A549 (cell line): ENCODE results near the gene MOK. TPM values are rescaled to one million over a fixed set of nuclear protein-coding genes. Genes with fewer than 3 reads are reported as not detected.

Experiments
- ATAC-seq, 2 experiments: fragments of 200-7000 bp in 1 of 2; fragments of >200 bp in 1 of 2; cut with Nextera tagmentation in 1 of 2; cut with Tn5 transposase in 1 of 2; 3 replicates each; pipeline versions ENCODE4 v1.8.0 to v1.9.1; 2018 to 2020; ENCODE audit warnings: mild to moderate bottlenecking in 1 of 2, moderate library complexity in 1 of 2
- CTCF ChIA-PET: fragments of 300-600 bp; sonication (Branson Sonifier 250); formaldehyde crosslinking; extraction: SDS; loops from one replicate; lab custom pipeline; 2021; ENCODE audit warnings: antibody characterized with exemption, inconsistent platforms; lab: Yijun Ruan, JAX
- POLR2A ChIA-PET: fragments of 350-600 bp; formaldehyde crosslinking; extraction: SDS; loops from one replicate; lab custom pipeline; 2021; ENCODE audit warnings: antibody characterized with exemption, inconsistent platforms; lab: Yijun Ruan, JAX
- DNase-seq, 2 experiments: peaks; one replicate each; pipeline versions ENCODE4 v3.0.0 to v3.0.0-alpha.2; 2011 to 2016; ENCODE audit warnings: low read depth in 1 of 2, low spot score in 1 of 2
- FAIRE-seq: peaks from 2 replicates; lab custom pipeline; 2011; peaks lifted over from hg19 to GRCh38; lab: Jason Lieb, UNC
- H3K27ac ChIP-seq, 2 experiments: fragments of >200 bp; sonication (Bioruptor Twin); formaldehyde crosslinking; 3 replicates each; pipeline ENCODE4 v1.5.1; 2016 to 2017
- H3K4me1 ChIP-seq: fragments of >200 bp; sonication (Bioruptor Twin); formaldehyde crosslinking; 3 replicates; pipeline ENCODE4 v1.6.1; 2016
- H3K4me2 ChIP-seq: fragments of >200 bp; sonication (Bioruptor Twin); formaldehyde crosslinking; 3 replicates; pipeline ENCODE4 v1.6.1; 2016
- H3K4me3 ChIP-seq: fragments of >200 bp; sonication (Bioruptor Twin); formaldehyde crosslinking; 3 replicates; pipeline ENCODE4 v1.5.1; 2016
- H3K9me3 ChIP-seq: fragments of >200 bp; sonication (Bioruptor Twin); formaldehyde crosslinking; 3 replicates; pipeline ENCODE4 v1.6.1; 2016
- ATOH8 ChIP-seq: fragments of 250-450 bp; sonication (Bioruptor Pico); IDR thresholded peaks from 2 replicates; pipeline ENCODE4 v1.5.0; 2020; ENCODE audit warnings: low read depth, mild to moderate bottlenecking, moderate library complexity
- BHLHE40 ChIP-seq: IDR thresholded peaks from 2 replicates; pipeline ENCODE4 v1.6.1; 2012; ENCODE audit warnings: low read depth, low read length, inconsistent platforms
- CBX8 ChIP-seq: fragments of 200-600 bp; sonication (generic); IDR thresholded peaks from 2 replicates; pipeline ENCODE4 v1.6.1; 2016
- CHD4 ChIP-seq: fragments of 200-600 bp; sonication (generic); IDR thresholded peaks from 2 replicates; pipeline ENCODE4 v1.6.1; 2016; ENCODE audit warnings: antibody characterized with exemption, mild to moderate bottlenecking, borderline replicate concordance
- CTCF ChIP-seq: fragments of >200 bp; sonication (Bioruptor Twin); formaldehyde crosslinking; IDR thresholded peaks from 3 replicates; pipeline ENCODE4 v1.5.1; 2016
- EHF ChIP-seq: fragments of 250-450 bp; sonication (Bioruptor Pico); IDR thresholded peaks from 2 replicates; pipeline ENCODE4 v1.5.0; 2020; ENCODE audit warnings: mild to moderate bottlenecking
- EHMT2 ChIP-seq: fragments of 200-600 bp; sonication (generic); IDR thresholded peaks from 2 replicates; pipeline ENCODE4 v1.6.1; 2016; ENCODE audit warnings: antibody characterized with exemption, low read depth, mild to moderate bottlenecking, moderate library complexity
- ESRRA ChIP-seq: fragments of 150-350 bp; IDR thresholded peaks from 2 replicates; pipeline ENCODE4 v1.6.1; 2014; ENCODE audit warnings: mild to moderate bottlenecking, low read length, borderline replicate concordance
- FOSB ChIP-seq: fragments of 250-450 bp; sonication (Bioruptor Pico); IDR thresholded peaks from 2 replicates; pipeline ENCODE4 v1.5.0; 2020; ENCODE audit warnings: mild to moderate bottlenecking, moderate library complexity
- FOSL2 ChIP-seq, 2 experiments: fragments of 450-650 bp in 1 of 2; fragments of >200 bp in 1 of 2; sonication (Bioruptor Twin) in 1 of 2; formaldehyde crosslinking; IDR thresholded peaks; 2 replicates each; pipeline versions ENCODE4 v1.5.0 to v1.6.1; 2016 to 2020; ENCODE audit warnings: mild to moderate bottlenecking in 1 of 2, moderate library complexity in 1 of 2
- FOXS1 ChIP-seq: fragments of 250-450 bp; sonication (Bioruptor Pico); IDR thresholded peaks from 2 replicates; pipeline ENCODE4 v1.5.0; 2020; ENCODE audit warnings: mild to moderate bottlenecking, moderate library complexity
- HDAC2 ChIP-seq: fragments of 200-600 bp; sonication (generic); IDR thresholded peaks from 2 replicates; pipeline ENCODE4 v1.6.1; 2016
- HEYL ChIP-seq: fragments of 250-450 bp; sonication (Bioruptor Pico); IDR thresholded peaks from 2 replicates; pipeline ENCODE4 v1.8.0; 2021; ENCODE audit warnings: mild to moderate bottlenecking, moderate library complexity
- HOXB13 ChIP-seq: fragments of 250-450 bp; sonication (Bioruptor Pico); IDR thresholded peaks from 2 replicates; pipeline ENCODE4 v1.5.0; 2020; ENCODE audit warnings: low read depth, mild to moderate bottlenecking, moderate library complexity
- HOXB5 ChIP-seq: fragments of 250-450 bp; sonication (Bioruptor Pico); IDR thresholded peaks from 2 replicates; pipeline ENCODE4 v1.5.0; 2020; ENCODE audit warnings: mild to moderate bottlenecking, moderate library complexity
- JUN ChIP-seq, 2 experiments: fragments of >200 bp; sonication (Bioruptor Twin); formaldehyde crosslinking; IDR thresholded peaks; 2 replicates in 1 of 2; 3 replicates in 1 of 2; pipeline ENCODE4 v1.6.1; 2016 to 2017
- NR3C1 ChIP-seq: fragments of >200 bp; sonication (Bioruptor Twin); formaldehyde crosslinking; IDR thresholded peaks from 3 replicates; pipeline ENCODE4 v1.6.1; 2017
- POLR2AphosphoS2 ChIP-seq: conservative IDR thresholded peaks from 2 replicates; pipeline ENCODE4 v1.6.1; 2012; ENCODE audit warnings: low read length, improper control_type of control experiment, inconsistent platforms
- RAD21 ChIP-seq, 2 experiments: fragments of >200 bp in 1 of 2; sonication (Bioruptor Twin) in 1 of 2; formaldehyde crosslinking in 1 of 2; IDR thresholded peaks in 1 of 2; conservative IDR thresholded peaks in 1 of 2; 2 replicates in 1 of 2; 3 replicates in 1 of 2; pipeline ENCODE4 v1.6.1; 2012 to 2018; ENCODE audit warnings: inconsistent platforms in 1 of 2
- RFX5 ChIP-seq: fragments of 450-650 bp; IDR thresholded peaks from 2 replicates; pipeline ENCODE4 v1.7.1; 2014; ENCODE audit warnings: antibody characterized with exemption, mild to moderate bottlenecking, moderate library complexity
- SMC3 ChIP-seq: fragments of >200 bp; sonication (Bioruptor Twin); formaldehyde crosslinking; IDR thresholded peaks from 3 replicates; pipeline ENCODE4 v1.6.1; 2018; ENCODE audit warnings: inconsistent platforms
- SREBF2 ChIP-seq: fragments of 450-650 bp; IDR thresholded peaks from 2 replicates; pipeline ENCODE4 v1.6.1; 2014; ENCODE audit warnings: mild to moderate bottlenecking, moderate library complexity
- TFCP2L1 ChIP-seq: fragments of 250-450 bp; sonication (Bioruptor Pico); IDR thresholded peaks from 2 replicates; pipeline ENCODE4 v1.5.0; 2021; ENCODE audit warnings: mild to moderate bottlenecking
- ZC3H11A ChIP-seq: fragments of 450-650 bp; IDR thresholded peaks from 2 replicates; pipeline ENCODE4 v1.6.1; 2014; ENCODE audit warnings: antibody characterized with exemption, mild to moderate bottlenecking
- WGBS: methylation state at CpG from one replicate; pipeline ENCODE4 v1.1.6; 2017; ENCODE audit errors: missing lambda C conversion rate; 5-methylcytosine and 5-hydroxymethylcytosine counted together
- polyA plus RNA-seq, 4 experiments: library from polyadenylated mRNA; depleted of rRNA in 3 of 4; stranded (reverse); fragments of >200 nt; fragmentation: RNase III in 1 of 4; extraction: RNeasy Plus Mini Kit Qiagen cat#74134 plus additional on column Dnase treatment in 1 of 4; gene quantifications; 2 replicates in 3 of 4; 3 replicates in 1 of 4; pipeline ENCODE4 v1.2.3, GENCODE V29; 2011 to 2017
- TF ChIP-seq, protein P1 (sequence below): IDR thresholded peaks from 2 replicates; pipeline ENCODE4 v1.6.1; 2012; ENCODE audit warnings: low read depth, borderline replicate concordance
- TF ChIP-seq, protein P2 (sequence below): fragments of 150-350 bp; IDR thresholded peaks from 2 replicates; pipeline ENCODE4 v1.6.1; 2014; ENCODE audit warnings: low read depth, mild to moderate bottlenecking, low read length
- TF ChIP-seq, protein P3 (sequence below): fragments of >200 bp; sonication (Bioruptor Twin); formaldehyde crosslinking; IDR thresholded peaks from 3 replicates; pipeline ENCODE4 v1.6.1; 2016
- TF ChIP-seq, protein P4 (sequence below): fragments of >200 bp; sonication (Bioruptor Twin); formaldehyde crosslinking; IDR thresholded peaks from 2 replicates; pipeline ENCODE4 v1.6.1; 2016

Gene MOK
- polyA plus RNA-seq, 2 of the 4 experiments (the other 2 are of a cell fraction), result 12.6 to 18.5 TPM

DNA sequence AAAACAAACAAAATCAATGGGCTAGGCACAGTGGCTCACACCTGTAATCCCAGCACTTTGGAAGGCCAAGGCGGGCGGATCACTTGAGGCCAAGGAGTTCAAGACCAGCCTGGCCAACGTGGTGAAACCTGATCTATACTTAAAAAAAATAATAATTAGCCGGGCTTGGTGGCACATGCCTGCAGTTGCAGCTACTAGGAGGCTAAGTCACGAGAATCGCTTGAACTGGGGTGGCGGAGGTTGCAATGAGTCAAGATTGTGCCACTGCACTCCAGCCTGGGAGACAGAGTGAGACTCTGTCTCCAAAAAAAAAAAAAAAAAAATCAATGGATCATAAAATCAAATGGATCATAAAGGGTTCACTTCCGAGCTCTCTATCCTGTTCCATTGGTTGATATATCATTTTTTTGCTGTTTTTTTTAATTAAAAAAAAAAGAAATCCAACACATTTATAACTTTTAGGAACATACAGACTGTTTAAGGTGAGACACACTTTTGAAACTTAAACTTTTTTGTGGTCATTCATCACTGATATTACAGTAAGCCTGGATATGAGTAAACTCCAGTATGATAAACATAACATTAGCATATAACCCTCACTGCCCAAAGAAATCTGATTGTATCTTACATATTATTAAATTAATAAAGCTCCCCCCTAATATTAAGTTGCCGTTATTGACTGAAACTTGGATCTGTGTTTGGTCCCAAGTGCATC, 22.1 kb downstream of the MOK start:
- DNase-seq (no peak), ATAC-seq (no peak), FAIRE-seq (no peak)
- peaks cover 54% of the 10 kb centered on the region for H3K4me1 ChIP-seq
- peak overlapping the region; percentile 87 to 92; a peak in 4 of 6 replicates for H3K27ac ChIP-seq
- no peak overlapping the region for H3K4me2 ChIP-seq
- no peak overlapping the region for H3K4me3 ChIP-seq
- CTCF ChIA-PET, result interaction anchor here (1.4 kb wide), 3 partner anchors 9 to 31 kb away, joined by 5 to 7 read pairs (median 6); no protein-coding TSS in a partner anchor
- POLR2A ChIA-PET, result no interaction called here
- WGBS, result 79% methylated on average over 9 of the region's 9 CpGs
- H3K9me3 ChIP-seq, result no peaks in the 10 kb centered on the region
- TF ChIP-seq ESRRA (no peak), HEYL (CRISPR knock-in tag) (no peak), RAD21 (conservative IDR thresholded peaks at IDR 0.05 in 1 of 2, IDR thresholded peaks at IDR 0.05 in 1 of 2) (no peak), CHD4 (no peak), SREBF2 (no peak)
- TF ChIP-seq, protein P1, sequence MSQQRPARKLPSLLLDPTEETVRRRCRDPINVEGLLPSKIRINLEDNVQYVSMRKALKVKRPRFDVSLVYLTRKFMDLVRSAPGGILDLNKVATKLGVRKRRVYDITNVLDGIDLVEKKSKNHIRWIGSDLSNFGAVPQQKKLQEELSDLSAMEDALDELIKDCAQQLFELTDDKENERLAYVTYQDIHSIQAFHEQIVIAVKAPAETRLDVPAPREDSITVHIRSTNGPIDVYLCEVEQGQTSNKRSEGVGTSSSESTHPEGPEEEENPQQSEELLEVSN, result no peak

DNA sequence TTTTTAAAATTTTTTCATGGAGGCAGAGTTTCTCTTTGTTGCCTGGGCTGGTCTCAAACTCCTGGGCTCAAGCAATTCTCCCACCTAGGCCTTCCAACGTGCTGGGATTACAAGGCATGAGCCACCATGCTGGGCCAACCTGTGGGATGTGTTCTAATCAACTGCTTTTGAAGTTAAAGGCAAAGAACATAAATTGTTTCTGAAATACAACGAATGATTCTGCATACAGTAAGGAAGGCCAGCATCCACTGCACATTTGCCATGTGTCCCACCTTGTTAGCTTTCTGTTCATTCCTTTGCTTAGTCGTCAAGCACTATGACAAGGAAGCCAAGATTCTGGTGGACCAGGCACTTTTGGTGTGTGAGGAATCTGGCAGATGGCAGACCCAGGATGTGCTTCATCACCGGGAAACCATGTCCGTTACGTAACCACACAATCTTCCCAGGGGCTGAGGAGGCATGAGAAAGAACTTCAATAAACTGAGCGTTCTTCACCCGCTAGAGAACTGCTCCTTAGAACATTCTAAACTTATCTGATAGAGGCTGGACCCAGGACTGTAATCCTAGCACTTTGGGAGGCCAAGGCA, 24.5 kb downstream of the MOK start:
- CTCF ChIA-PET, result interaction anchor here (1.3 kb wide), 2 partner anchors 8 to 33 kb away, joined by 3 read pairs; no protein-coding TSS in a partner anchor
- peak; percentile 99 for FAIRE-seq
- Histone ChIP-seq H3K9me3 (0 out of 3 replicates have a peak, but pooled peaks cover 7% of the 10 kb centered on the region), H3K4me3 (0 out of 3 replicates have a peak overlapping the region, but pooled peaks have one; percentile 3), H3K4me1 (peaks cover 58% of the 10 kb centered on the region), H3K27ac (peak overlapping the region; percentile 87 to 92), H3K4me2 (peak overlapping the region; percentile 73)
- DNase-seq, result peak; percentile 68 to 77
- ATAC-seq, result peak; percentile 41 to 62; a peak in 4 of 6 replicates
- POLR2A ChIA-PET, result interaction anchor here (1.3 kb wide), 1 partner anchor 25 kb away, joined by 4 read pairs; the partner anchor contains the start of gene MOK
- WGBS, result 30% methylated on average over 7 of the region's 8 CpGs
- TF ChIP-seq, protein P2, sequence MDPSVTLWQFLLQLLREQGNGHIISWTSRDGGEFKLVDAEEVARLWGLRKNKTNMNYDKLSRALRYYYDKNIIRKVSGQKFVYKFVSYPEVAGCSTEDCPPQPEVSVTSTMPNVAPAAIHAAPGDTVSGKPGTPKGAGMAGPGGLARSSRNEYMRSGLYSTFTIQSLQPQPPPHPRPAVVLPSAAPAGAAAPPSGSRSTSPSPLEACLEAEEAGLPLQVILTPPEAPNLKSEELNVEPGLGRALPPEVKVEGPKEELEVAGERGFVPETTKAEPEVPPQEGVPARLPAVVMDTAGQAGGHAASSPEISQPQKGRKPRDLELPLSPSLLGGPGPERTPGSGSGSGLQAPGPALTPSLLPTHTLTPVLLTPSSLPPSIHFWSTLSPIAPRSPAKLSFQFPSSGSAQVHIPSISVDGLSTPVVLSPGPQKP, result no peak
- TF ChIP-seq CBX8, result no peak
- no peak for TF ChIP-seq TFCP2L1 (CRISPR knock-in tag)
- no peak for TF ChIP-seq RFX5
- TF ChIP-seq ZC3H11A, result no peak
- no peak for TF ChIP-seq ESRRA
- no peak for TF ChIP-seq JUN (IDR thresholded peaks at IDR 0.05)
- TF ChIP-seq CTCF, result no peak
- TF ChIP-seq FOXS1, result peak; percentile 26; the same call in 1 of the 2 replicates
- TF ChIP-seq FOSB (CRISPR knock-in tag), result no peak
- no peak for TF ChIP-seq RAD21 (conservative IDR thresholded peaks at IDR 0.05 in 1 of 2, IDR thresholded peaks at IDR 0.05 in 1 of 2)
- TF ChIP-seq, protein P3, sequence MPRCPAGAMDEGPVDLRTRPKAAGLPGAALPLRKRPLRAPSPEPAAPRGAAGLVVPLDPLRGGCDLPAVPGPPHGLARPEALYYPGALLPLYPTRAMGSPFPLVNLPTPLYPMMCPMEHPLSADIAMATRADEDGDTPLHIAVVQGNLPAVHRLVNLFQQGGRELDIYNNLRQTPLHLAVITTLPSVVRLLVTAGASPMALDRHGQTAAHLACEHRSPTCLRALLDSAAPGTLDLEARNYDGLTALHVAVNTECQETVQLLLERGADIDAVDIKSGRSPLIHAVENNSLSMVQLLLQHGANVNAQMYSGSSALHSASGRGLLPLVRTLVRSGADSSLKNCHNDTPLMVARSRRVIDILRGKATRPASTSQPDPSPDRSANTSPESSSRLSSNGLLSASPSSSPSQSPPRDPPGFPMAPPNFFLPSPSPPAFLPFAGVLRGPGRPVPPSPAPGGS, result no peak
- TF ChIP-seq SMC3, result no peak
- TF ChIP-seq EHMT2, result no peak
- no peak for TF ChIP-seq FOSL2 (IDR thresholded peaks at IDR 0.05)
- TF ChIP-seq FOSL2 (CRISPR knock-in tag; IDR thresholded peaks at IDR 0.05), result peak; percentile 39
- TF ChIP-seq ATOH8 (CRISPR knock-in tag), result 0 out of 2 replicates have a peak, but pooled peaks have one; percentile 49
- TF ChIP-seq HOXB5, result peak; percentile 58; the same call in 1 of the 2 replicates
- TF ChIP-seq HOXB13 (CRISPR knock-in tag), result peak; percentile 73; the same call in 1 of the 2 replicates
- no peak for TF ChIP-seq NR3C1
- TF ChIP-seq EHF, result 0 out of 2 replicates have a peak, but pooled peaks have one; percentile 18
- TF ChIP-seq POLR2AphosphoS2, result no peak
- TF ChIP-seq, protein P1, result peak; percentile 68; the same call in 1 of the 2 replicates
- TF ChIP-seq HDAC2, result no peak
- no peak for TF ChIP-seq BHLHE40
- TF ChIP-seq, protein P4, sequence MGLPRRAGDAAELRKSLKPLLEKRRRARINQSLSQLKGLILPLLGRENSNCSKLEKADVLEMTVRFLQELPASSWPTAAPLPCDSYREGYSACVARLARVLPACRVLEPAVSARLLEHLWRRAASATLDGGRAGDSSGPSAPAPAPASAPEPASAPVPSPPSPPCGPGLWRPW, result no peak
- no peak for TF ChIP-seq HEYL (CRISPR knock-in tag)
